Adrenal gland (tissue), 12 donors: ENCODE data around the gene ACTA2. TPM values are rescaled to one million over a fixed set of nuclear protein-coding genes. Genes with fewer than 3 reads are reported as not detected.

Experiments used
- DNase-seq, 7 donors: peaks; one replicate each; pipeline ENCODE4 v3.0.0-alpha.2; 2019 to 2020
- H3K27ac ChIP-seq, 5 donors: fragments of 200-600 bp; sonication (generic) in 4 of 5; 1 replicate in 3 of 5; 2 replicates in 2 of 5; pipeline versions ENCODE4 v1.5.1 to v1.8.0; 2016 to 2020; ENCODE audit warnings: mild to moderate bottlenecking in 1 of 5
- H3K27me3 ChIP-seq: fragments of 200-600 bp; 2 replicates; pipeline ENCODE4 v1.8.0; 2021
- H3K36me3 ChIP-seq, 2 donors: fragments of 200-600 bp; replicated peaks in 1 of 2; 1 replicate in 1 of 2; 2 replicates in 1 of 2; pipeline versions ENCODE4 v1.5.1 to v1.8.0; 2018 to 2022
- H3K4me1 ChIP-seq, 2 donors: fragments of 200-600 bp; replicated peaks in 1 of 2; 1 replicate in 1 of 2; 2 replicates in 1 of 2; pipeline versions ENCODE4 v1.5.1 to v1.8.0; 2018 to 2021
- H3K4me3 ChIP-seq, 4 donors: fragments of 200-600 bp; sonication (generic) in 3 of 4; one replicate each; pipeline ENCODE4 v1.5.1; 2016 to 2018
- H3K9me3 ChIP-seq, 3 donors: fragments of 200-600 bp; sonication (generic) in 1 of 3; replicated peaks in 1 of 3; 1 replicate in 2 of 3; 2 replicates in 1 of 3; pipeline versions ENCODE4 v1.5.1 to v1.8.0; 2016 to 2021
- POLR2A ChIP-seq, 2 donors: fragments of 450-650 bp; IDR thresholded peaks; one replicate each; pipeline ENCODE4 v1.6.1; 2017; ENCODE audit warnings: antibody characterized with exemption in 2 of 2, mild to moderate bottlenecking in 2 of 2, moderate library complexity in 1 of 2
- WGBS, 4 donors: extraction: QIAGEN DNeasy Blood & Tissue Kit in 2 of 4; methylation state at CpG; one replicate each; pipeline versions ENCODE4 v1.1.5 to v1.1.7; 2013 to 2017; 5-methylcytosine and 5-hydroxymethylcytosine counted together
- intact Hi-C, 2 donors: fragments of 100-400 bp; cut with DNase I; formaldehyde crosslinking; loops; one replicate each; pipeline versions ENCODE4 v1.14.1 to v1.15.0; 2022 to 2023
- polyA plus RNA-seq, 3 donors: library from polyadenylated mRNA; stranded (reverse); fragments of 200-250 nt in 2 of 3; fragments of 350-450 nt in 1 of 3; fragmentation: Illumina TruSeq in 1 of 3; extraction: RNeasy Lipid Tissue Mini Kit (QIAGEN cat#74804) in 1 of 3; gene quantifications; one replicate each; pipeline ENCODE4 v1.2.3, GENCODE V29; 2013 to 2014
- total RNA-seq, 9 donors: library from RNA; depleted of rRNA in 4 of 9; stranded (reverse); fragments of >200 nt in 4 of 9; fragments of 120-200 nt in 1 of 9; fragmentation: NEBNext Ultra II Directional in 1 of 9; extraction: Animal tissue kit (Norgen Biotek cat#: 25700) in 1 of 9; gene quantifications; one replicate each; pipeline versions ENCODE4 v1.1.0 to v1.2.4, GENCODE V29; 2013 to 2023
- TF ChIP-seq, protein P1 (sequence below), 6 experiments: fragments of 450-650 bp in 4 of 6; fragments of 200-600 bp in 2 of 6; sonication (generic) in 1 of 6; IDR thresholded peaks; 1 replicate in 5 of 6; 2 replicates in 1 of 6; pipeline versions ENCODE4 v1.5.1 to v1.8.0; 2016 to 2021; ENCODE audit warnings: antibody characterized with exemption in 6 of 6, mild to moderate bottlenecking in 2 of 6, moderate library complexity in 1 of 6
- donor health status: healthy with polysubstance abuse.
- donor health status: Bipolar disorder and iron deficiency.
- donor health status: DM: yes; HTN: yes; CAD: no.
- donor health status: DM: no; HTN: no; CAD: no.
- donor health status: DM: no; HTN: no; CAD: no.
- donor health status: DM: yes; HTN: yes; CAD: no.

The ACTA2 gene
- total and polyA plus RNA-seq, 12 donors: 48.5 to 529 (median 320) TPM

DNA sequence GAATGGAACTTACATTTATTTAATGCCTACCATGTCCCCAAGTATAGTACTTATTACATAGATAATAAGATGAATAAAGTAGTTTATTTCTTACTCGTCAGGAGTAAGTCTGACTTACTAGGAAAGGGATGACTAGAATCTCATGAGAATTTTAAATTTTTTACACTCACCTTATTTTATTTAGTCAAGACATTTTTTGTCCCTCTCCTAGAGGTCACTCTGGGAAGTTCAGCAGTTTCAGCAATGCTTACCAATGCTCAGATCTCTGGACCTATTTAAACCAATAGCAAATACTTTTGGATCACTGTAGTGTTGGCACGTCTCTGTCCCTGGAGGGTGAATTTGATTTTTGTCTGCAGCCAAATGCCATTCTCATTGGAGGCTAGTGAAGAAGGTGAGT is 10.7 kb upstream of the ACTA2 start:
- no peak overlapping the region for H3K27ac ChIP-seq
- no peaks in the 10 kb centered on the region for H3K9me3 ChIP-seq
- no peak overlapping the region for H3K4me3 ChIP-seq
- 93 to 97% (median 95%) methylated on average over 2 of the region's 2 CpGs for whole genome bisulfite sequencing, 4 donors
- no peaks in the 10 kb centered on the region for H3K36me3 ChIP-seq
- H3K4me1 ChIP-seq: peaks cover 14 to 29% of the 10 kb centered on the region in 2 donors
- TF ChIP-seq, protein P1, sequence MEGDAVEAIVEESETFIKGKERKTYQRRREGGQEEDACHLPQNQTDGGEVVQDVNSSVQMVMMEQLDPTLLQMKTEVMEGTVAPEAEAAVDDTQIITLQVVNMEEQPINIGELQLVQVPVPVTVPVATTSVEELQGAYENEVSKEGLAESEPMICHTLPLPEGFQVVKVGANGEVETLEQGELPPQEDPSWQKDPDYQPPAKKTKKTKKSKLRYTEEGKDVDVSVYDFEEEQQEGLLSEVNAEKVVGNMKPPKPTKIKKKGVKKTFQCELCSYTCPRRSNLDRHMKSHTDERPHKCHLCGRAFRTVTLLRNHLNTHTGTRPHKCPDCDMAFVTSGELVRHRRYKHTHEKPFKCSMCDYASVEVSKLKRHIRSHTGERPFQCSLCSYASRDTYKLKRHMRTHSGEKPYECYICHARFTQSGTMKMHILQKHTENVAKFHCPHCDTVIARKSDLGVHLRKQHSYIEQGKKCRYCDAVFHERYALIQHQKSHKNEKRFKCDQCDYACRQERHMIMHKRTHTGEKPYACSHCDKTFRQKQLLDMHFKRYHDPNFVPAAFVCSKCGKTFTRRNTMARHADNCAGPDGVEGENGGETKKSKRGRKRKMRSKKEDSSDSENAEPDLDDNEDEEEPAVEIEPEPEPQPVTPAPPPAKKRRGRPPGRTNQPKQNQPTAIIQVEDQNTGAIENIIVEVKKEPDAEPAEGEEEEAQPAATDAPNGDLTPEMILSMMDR (IDR thresholded peaks at IDR 0.05): no peak
- no peak for TF ChIP-seq POLR2A (IDR thresholded peaks at IDR 0.05)
- intact Hi-C loops: no loop called here
- no peaks in the 10 kb centered on the region for H3K27me3 ChIP-seq
- DNase-seq: no peak

DNA sequence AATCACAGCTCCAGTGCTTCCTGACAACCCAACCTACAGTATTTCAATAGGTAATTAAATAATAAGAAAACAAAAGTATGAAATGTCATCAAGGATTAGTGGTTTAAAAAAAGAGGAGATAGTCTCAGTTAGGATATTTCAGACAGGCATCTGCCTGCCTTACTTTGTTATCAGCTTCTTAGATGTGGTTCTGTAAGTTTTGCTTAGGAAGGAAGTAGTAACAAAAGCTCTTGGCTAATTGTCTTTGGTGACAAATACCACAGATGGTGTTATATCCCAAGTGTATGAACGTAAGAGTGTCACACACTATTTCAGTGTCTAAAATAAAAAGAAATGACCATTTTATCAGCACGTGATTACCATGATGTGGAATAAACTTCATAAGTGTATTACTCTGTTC is 9.8 kb upstream of the ACTA2 start:
- H3K27me3 ChIP-seq: no peaks in the 10 kb centered on the region
- no peak for TF ChIP-seq POLR2A (IDR thresholded peaks at IDR 0.05)
- TF ChIP-seq, protein P1 (IDR thresholded peaks at IDR 0.05): no peak
- 68 to 78% (median 74%) methylated on average over 2 of the region's 2 CpGs for WGBS, 4 donors
- no peaks in the 10 kb centered on the region for H3K9me3 ChIP-seq
- intact Hi-C loops: no loop called here
- peaks cover 14 to 25% of the 10 kb centered on the region in 2 donors for H3K4me1 ChIP-seq
- no peaks in the 10 kb centered on the region for H3K36me3 ChIP-seq
- H3K27ac ChIP-seq: no peak overlapping the region
- DNase-seq: no peak
- H3K4me3 ChIP-seq: no peak overlapping the region

DNA sequence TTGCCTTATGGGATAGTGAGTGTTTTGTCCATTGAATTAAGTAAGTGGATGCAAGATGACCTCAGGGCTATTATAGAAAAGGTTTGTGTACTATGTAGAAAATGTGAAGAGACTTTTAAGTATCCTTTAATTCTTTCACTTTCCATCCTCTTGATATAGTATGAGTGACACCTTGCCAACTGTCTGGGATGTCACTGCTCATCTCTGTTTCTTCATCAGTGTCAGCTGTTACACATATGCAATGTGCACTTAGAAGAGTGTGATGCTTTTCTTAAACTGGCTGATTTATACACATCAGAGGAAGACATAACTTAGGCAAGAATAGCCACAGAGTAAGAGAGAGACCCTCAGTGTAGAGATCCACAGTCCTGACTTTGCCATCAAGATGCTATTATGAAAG is 8.7 kb upstream of the ACTA2 start:
- no peaks in the 10 kb centered on the region for H3K9me3 ChIP-seq
- intact Hi-C loops: no loop called here
- no peak for DNase-seq
- no peaks in the 10 kb centered on the region for H3K27me3 ChIP-seq
- TF ChIP-seq POLR2A (IDR thresholded peaks at IDR 0.05): no peak
- TF ChIP-seq, protein P1 (IDR thresholded peaks at IDR 0.05): no peak
- peaks cover 14 to 18% of the 10 kb centered on the region in 2 donors for H3K4me1 ChIP-seq
- H3K36me3 ChIP-seq: no peaks in the 10 kb centered on the region
- H3K4me3 ChIP-seq: no peak overlapping the region
- no peak overlapping the region for H3K27ac ChIP-seq

DNA sequence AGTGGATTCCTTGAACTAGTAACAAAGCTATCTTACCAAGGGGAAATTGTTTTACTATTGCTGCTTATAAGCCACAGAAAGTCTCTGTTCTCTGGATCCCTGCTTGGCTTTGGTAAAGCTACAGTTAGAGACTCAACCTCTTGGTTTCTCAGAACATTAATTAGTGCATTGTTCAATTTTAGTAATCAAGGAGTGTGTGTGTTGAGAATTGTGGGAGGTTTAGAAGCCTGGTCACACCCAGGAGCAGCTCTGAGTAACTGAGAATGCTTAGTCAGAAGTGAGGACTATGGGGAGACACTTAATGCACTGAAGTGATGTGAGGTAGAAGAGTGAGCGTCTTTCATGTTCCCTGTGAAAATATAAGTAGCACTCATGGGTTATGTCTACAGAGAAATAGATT is 8.2 kb upstream of the ACTA2 start:
- Histone ChIP-seq H3K4me1 (peaks cover 13% of the 10 kb centered on the region in 2 donors), H3K27ac (no peak overlapping the region), H3K9me3 (no peaks in the 10 kb centered on the region), H3K36me3 (no peaks in the 10 kb centered on the region), H3K4me3 (no peak overlapping the region), H3K27me3 (no peaks in the 10 kb centered on the region)
- 96 to 100% (median 98%) methylated on average over 1 of the region's 1 CpG for WGBS, 4 donors
- TF ChIP-seq, protein P1 (IDR thresholded peaks at IDR 0.05): no peak
- DNase-seq: no peak
- intact Hi-C loops: no loop called here
